GM21737 (cell line): ENCODE measurements around the gene HMGXB4.
A peak's percentile ranks its signal among the peaks of the same experiment; 100 is the strongest.
"Not testable (repeated sequence)": the region's sequence is repeated elsewhere in the genome, so short reads cannot be mapped to it uniquely, and the experiment has no call there.

Source experiments
- ATAC-seq: cut with Tn5 transposase; IDR thresholded peaks from one replicate; pipeline ENCODE4 v1.9.1; 2021; ENCODE audit warnings: mild to moderate bottlenecking, moderate library complexity; ENCODE audit not compliant: unreplicated experiment

Gene HMGXB4, protein sequence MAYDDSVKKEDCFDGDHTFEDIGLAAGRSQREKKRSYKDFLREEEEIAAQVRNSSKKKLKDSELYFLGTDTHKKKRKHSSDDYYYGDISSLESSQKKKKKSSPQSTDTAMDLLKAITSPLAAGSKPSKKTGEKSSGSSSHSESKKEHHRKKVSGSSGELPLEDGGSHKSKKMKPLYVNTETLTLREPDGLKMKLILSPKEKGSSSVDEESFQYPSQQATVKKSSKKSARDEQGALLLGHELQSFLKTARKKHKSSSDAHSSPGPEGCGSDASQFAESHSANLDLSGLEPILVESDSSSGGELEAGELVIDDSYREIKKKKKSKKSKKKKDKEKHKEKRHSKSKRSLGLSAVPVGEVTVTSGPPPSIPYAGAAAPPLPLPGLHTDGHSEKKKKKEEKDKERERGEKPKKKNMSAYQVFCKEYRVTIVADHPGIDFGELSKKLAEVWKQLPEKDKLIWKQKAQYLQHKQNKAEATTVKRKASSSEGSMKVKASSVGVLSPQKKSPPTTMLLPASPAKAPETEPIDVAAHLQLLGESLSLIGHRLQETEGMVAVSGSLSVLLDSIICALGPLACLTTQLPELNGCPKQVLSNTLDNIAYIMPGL

GRCh38 chr22:35257321-35258190 lies at the start of gene HMGXB4:
HMGXB4 (plus strand) TSS chr22:35257493; CDS start chr22:35262391, 4,898 bp downstream.
- ATAC-seq, result peak; percentile 82

DNA sequence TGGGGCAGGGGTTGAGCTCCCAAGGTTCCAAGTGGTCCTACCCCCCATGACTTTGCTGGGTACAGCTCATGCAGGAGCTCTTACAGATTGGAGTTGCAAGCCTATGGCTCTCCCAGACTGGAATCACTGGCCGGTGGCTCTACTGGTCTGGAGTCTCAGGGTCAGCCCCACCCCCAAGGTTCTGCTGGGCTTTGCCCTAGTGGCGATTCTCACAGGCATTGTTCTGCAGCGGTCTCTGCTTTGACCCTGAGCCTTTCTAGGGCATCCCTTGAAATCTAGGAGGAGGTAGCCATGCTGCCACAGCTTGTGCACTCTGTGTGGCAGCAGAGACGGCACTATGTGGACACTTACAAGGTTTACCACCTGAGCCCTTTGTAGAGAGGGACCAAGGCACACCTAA lies 49.3 kb upstream of the HMGXB4 start:
- no peak for ATAC-seq

DNA sequence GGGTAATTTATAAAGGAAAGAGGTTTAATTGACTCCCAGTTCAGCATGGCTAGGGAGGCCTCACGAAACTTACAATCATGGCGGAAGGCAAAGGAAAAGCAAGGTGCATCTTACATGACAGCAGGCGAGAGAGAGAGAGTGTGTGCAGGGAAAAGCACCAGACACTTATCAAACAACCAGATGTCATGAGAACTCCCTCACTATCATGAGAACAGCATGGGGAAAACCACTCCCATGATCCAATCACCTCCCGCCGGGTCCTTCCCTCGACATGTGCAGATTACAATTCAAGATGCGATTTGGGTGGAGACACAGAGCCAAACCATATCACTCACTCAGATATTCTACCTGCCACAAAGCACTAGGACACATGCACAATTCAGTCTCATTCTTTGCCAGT lies 48.1 kb upstream of the HMGXB4 start:
- no peak for ATAC-seq

GRCh38 chr22:35212009-35212408 lies 45.3 kb upstream of the HMGXB4 start:
- ATAC-seq, result no peak

- no peak for ATAC-seq
Measured at GRCh38 chr22:35212996-35213395, 44.3 kb upstream of the HMGXB4 start.

- ATAC-seq, result no peak
Measured at GRCh38 chr22:35214968-35215367, 42.3 kb upstream of the HMGXB4 start.

DNA sequence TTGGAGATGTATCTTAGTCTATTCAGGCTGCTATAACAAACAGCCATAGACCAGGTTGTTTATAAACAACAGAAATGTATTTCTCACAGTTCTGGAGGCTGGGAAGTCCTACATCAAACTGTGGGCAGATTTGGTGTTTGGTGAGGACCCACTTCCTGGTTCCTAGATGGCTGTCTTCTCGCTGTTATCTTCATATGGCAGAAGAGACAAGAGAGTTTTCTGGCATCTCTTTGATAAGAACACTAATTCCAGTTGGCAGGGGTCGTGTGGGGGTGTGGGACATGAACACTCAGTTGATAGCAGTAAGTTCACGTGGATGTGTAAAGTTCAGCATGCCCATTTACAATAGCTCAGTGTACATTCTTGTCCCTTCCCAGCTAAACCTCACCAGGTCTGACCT lies 41.3 kb upstream of the HMGXB4 start:
- ATAC-seq, result no peak

- no peak for ATAC-seq
Measured at GRCh38 chr22:35217527-35217926, 39.8 kb upstream of the HMGXB4 start.

DNA sequence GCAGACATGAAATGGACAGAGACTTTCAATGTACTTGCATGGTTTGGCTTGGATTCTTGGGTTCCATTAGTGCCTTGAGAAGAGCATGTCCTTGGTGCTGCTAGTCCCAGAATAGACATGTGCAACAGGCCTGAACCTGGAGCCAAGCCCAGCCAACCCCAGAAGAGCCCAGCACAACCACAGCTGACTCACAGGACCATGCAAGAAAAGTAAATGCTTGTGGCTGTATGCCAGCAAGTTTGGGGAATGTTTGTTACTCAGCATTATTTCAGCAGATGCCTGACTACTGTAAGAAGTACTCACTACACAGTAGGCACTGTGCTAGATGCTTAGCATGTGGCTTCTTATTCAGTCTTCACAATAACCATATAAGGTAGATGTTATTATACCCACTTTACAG lies 39.2 kb upstream of the HMGXB4 start:
- ATAC-seq, result no peak

DNA sequence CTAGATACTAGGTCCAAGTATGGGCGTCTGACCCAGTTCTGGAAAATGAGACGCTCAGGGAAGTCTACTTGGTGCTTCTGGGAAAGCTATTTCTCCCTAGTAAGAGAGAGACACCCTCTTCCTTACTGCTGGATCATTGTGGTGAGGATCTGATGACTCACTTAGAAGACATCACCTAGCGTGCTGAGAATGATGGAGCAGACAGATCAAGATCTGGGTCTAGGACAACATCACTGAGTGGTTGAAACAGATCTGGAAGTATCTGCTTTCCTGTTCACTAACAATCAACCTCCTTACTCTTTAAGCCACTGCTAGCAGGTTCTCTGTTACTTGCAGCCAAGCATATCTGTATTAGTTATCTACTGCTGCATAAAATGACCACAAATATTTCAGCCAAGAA lies 38.3 kb upstream of the HMGXB4 start:
- no peak for ATAC-seq

- ATAC-seq, result no peak
Measured at GRCh38 chr22:35220221-35220620, 37.1 kb upstream of the HMGXB4 start.

DNA sequence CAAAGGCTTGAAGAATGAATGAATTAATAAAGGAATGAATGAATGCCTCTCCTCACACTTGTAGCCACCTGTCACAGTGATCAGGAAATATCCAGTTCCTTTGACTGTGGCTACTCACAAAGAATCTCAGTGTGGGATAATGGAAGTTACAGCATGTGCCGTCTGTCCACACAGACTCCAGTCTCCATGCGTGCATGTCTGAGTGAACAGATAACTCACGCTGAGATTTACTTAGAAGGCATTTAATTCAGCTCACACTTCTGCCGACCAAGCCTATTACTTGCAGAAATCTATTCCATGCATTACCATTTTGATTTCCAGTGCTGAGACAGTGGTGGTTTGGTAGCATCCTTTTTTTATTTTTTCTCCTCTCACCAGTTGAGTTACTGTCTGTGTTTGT lies 32.3 kb upstream of the HMGXB4 start:
- no peak for ATAC-seq

- no peak for ATAC-seq
Measured at GRCh38 chr22:35226958-35227647, 30.2 kb upstream of the HMGXB4 start.

- ATAC-seq, result no peak
Measured at GRCh38 chr22:35229865-35230264, 27.4 kb upstream of the HMGXB4 start.

- ATAC-seq, result no peak
Measured at GRCh38 chr22:35230417-35230816, 26.9 kb upstream of the HMGXB4 start.

DNA sequence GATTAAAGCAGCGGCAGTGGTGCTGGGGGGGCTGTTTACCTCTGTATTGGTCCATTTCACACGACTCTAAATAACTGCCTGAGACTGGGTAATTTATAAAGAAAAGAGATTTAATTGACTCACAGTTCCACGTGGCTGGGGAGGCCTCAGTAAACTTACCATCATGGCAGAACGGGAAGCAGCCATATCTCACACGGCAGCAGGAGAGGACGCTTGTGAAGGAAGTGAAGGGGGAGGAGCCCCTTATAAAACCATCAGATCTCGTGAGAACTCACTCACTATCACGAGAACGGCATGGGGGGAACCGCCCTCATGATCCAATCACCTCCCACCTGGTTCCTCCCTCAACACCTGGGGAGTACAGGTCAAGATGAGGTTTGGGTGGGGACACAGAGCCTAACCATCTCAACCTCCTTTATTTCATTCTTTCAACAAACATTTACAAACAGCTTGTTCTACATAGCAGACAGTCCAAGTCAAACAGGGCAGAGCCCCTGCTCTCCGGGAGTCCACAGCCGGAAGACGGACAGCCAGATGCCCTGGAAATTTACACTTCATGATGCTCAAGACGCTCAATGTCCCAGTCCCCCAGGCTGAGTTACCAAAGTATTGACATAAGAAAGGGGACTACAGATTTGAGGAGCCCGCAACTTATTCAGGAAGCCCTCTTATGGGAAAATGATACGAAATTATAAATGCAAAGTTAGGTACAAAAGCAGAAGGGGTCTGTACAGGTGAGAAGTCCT lies 26.3 kb upstream of the HMGXB4 start:
- no peak for ATAC-seq

- ATAC-seq, result no peak
Measured at GRCh38 chr22:35231585-35232084, 25.7 kb upstream of the HMGXB4 start.

GRCh38 chr22:35238749-35239148 lies 18.5 kb upstream of the HMGXB4 start:
- not testable (repeated sequence) for ATAC-seq

GRCh38 chr22:35244507-35244906 lies 12.8 kb upstream of the HMGXB4 start:
- ATAC-seq, result not testable (repeated sequence)

GRCh38 chr22:35250156-35250555 lies 7.1 kb upstream of the HMGXB4 start:
- no peak for ATAC-seq
